Natural killer cell (primary cell): ENCODE measurements around the gene AOX1. TPM values are rescaled to one million over a fixed set of nuclear protein-coding genes. Genes with fewer than 3 reads are reported as not detected.

Experiments used
- ATAC-seq, 3 donors: fragments of 150-1000 bp in 2 of 3; fragments of 200-7000 bp in 1 of 3; cut with Tn5 transposase; 1 replicate in 1 of 3; 2 replicates in 2 of 3; pipeline ENCODE4 v1.10.0; 2021; ENCODE audit warnings: mild to moderate bottlenecking in 2 of 3, moderate library complexity in 2 of 3
- DNase-seq, 2 donors: peaks; one replicate each; pipeline versions ENCODE4 v3.0.0 to v3.0.0-alpha.2; 2013 to 2021; ENCODE audit warnings: mixed read lengths in 1 of 2
- H3K27ac ChIP-seq: one replicate; pipeline ENCODE4 v1.5.1; 2013; ENCODE audit warnings: mild to moderate bottlenecking, low read length
- H3K27me3 ChIP-seq: one replicate; pipeline ENCODE4 v1.6.1; 2013; ENCODE audit warnings: low read length; ENCODE audit not compliant: control insufficient read depth, insufficient read depth
- H3K36me3 ChIP-seq: one replicate; pipeline ENCODE4 v1.6.1; 2013; ENCODE audit warnings: low read length; ENCODE audit not compliant: control insufficient read depth, insufficient read depth
- H3K4me1 ChIP-seq: one replicate; pipeline ENCODE4 v1.6.1; 2013; ENCODE audit warnings: low read length; ENCODE audit not compliant: control insufficient read depth, insufficient read depth
- H3K4me3 ChIP-seq: one replicate; pipeline ENCODE4 v1.5.1; 2013; ENCODE audit warnings: low read length
- H3K9me3 ChIP-seq: one replicate; pipeline ENCODE4 v1.6.1; 2013; ENCODE audit warnings: low read length; ENCODE audit not compliant: control insufficient read depth, insufficient read depth
- H3K27ac Mint-ChIP-seq, 2 donors: one replicate each; pipeline ENCODE4 v1.8.0; 2022; ENCODE audit warnings: mild to moderate bottlenecking in 2 of 2, mixed read lengths in 2 of 2, moderate library complexity in 1 of 2
- H3K27me3 Mint-ChIP-seq, 2 donors: one replicate each; pipeline ENCODE4 v1.8.0; 2022; ENCODE audit warnings: low read depth in 2 of 2, mixed read lengths in 2 of 2
- H3K36me3 Mint-ChIP-seq: one replicate; pipeline ENCODE4 v1.8.0; 2022; ENCODE audit warnings: mixed read lengths
- H3K4me1 Mint-ChIP-seq, 2 donors: one replicate each; pipeline ENCODE4 v1.8.0; 2022; ENCODE audit warnings: mixed read lengths in 2 of 2
- H3K4me3 Mint-ChIP-seq: one replicate; pipeline ENCODE4 v1.8.0; 2022; ENCODE audit warnings: mild to moderate bottlenecking, moderate library complexity, mixed read lengths
- H3K9me3 Mint-ChIP-seq, 2 donors: one replicate each; pipeline ENCODE4 v1.8.0; 2022; ENCODE audit warnings: mixed read lengths in 2 of 2
- CTCF ChIP-seq: fragments of 200-600 bp; IDR thresholded peaks from one replicate; pipeline ENCODE4 v1.8.0; 2022; ENCODE audit warnings: antibody characterized with exemption
- WGBS: methylation state at CpG from one replicate; pipeline ENCODE4 v1.1.7; 2013; ENCODE audit warnings: missing lambda C conversion rate; ENCODE audit not compliant: insufficient coverage; 5-methylcytosine and 5-hydroxymethylcytosine counted together
- intact Hi-C: fragments of 100-400 bp; cut with micrococcal nuclease; formaldehyde crosslinking; loops from one replicate; pipeline ENCODE4 v1.14.2; 2022
- total RNA-seq, 4 donors: library from RNA; stranded (reverse); fragments of 120-200 nt in 1 of 4; gene quantifications; one replicate each; pipeline versions ENCODE4 v1.2.3 to v1.2.4, GENCODE V29; 2013 to 2022

Gene AOX1
- total RNA-seq, 3 donors from 2014 or later (not counting 1 experiment from before 2014, with no cell fraction given), result not detected

GRCh38 chr2:200662727-200663126 lies 76.9 kb downstream of the AOX1 start:
- peaks cover 0 to 7% of the 10 kb centered on the region in 2 donors for H3K27me3 Mint-ChIP-seq
- Histone ChIP-seq H3K27ac (no peak overlapping the region), H3K9me3 (no peaks in the 10 kb centered on the region), H3K36me3 (no peaks in the 10 kb centered on the region), H3K27me3 (no peaks in the 10 kb centered on the region), H3K4me1 (no peaks in the 10 kb centered on the region), H3K4me3 (no peak overlapping the region)
- no peaks in the 10 kb centered on the region for H3K9me3 Mint-ChIP-seq
- H3K36me3 Mint-ChIP-seq, result no peaks in the 10 kb centered on the region
- H3K4me1 Mint-ChIP-seq, result no peaks in the 10 kb centered on the region
- H3K4me3 Mint-ChIP-seq, result no peak overlapping the region
- WGBS, result 94% methylated on average over 7 of the region's 7 CpGs
- no peak overlapping the region for H3K27ac Mint-ChIP-seq
- no peak for DNase-seq
- TF ChIP-seq CTCF, result no peak
- intact Hi-C loops, result no loop called here
- no peak for ATAC-seq

GRCh38 chr2:200664770-200665494 lies 79.1 kb downstream of the AOX1 start:
- no peaks in the 10 kb centered on the region for H3K27me3 ChIP-seq
- intact Hi-C loops, result no loop called here
- H3K4me3 ChIP-seq, result no peak overlapping the region
- no peaks in the 10 kb centered on the region for H3K4me1 Mint-ChIP-seq
- H3K4me3 Mint-ChIP-seq, result no peak overlapping the region
- no peak overlapping the region for H3K27ac ChIP-seq
- peaks cover 0 to 7% of the 10 kb centered on the region in 2 donors for H3K27me3 Mint-ChIP-seq
- H3K36me3 ChIP-seq, result no peaks in the 10 kb centered on the region
- no peak for TF ChIP-seq CTCF
- no peaks in the 10 kb centered on the region for H3K9me3 Mint-ChIP-seq
- no peaks in the 10 kb centered on the region for H3K36me3 Mint-ChIP-seq
- no peaks in the 10 kb centered on the region for H3K9me3 ChIP-seq
- H3K27ac Mint-ChIP-seq, result no peak overlapping the region
- 89% methylated on average over 3 of the region's 6 CpGs for WGBS
- DNase-seq (no peak), ATAC-seq (no peak)
- H3K4me1 ChIP-seq, result no peaks in the 10 kb centered on the region

- H3K36me3 Mint-ChIP-seq, result no peaks in the 10 kb centered on the region
- peaks cover 0 to 10% of the 10 kb centered on the region in 2 donors for H3K27me3 Mint-ChIP-seq
- DNase-seq (no peak), ATAC-seq (no peak)
- no peak overlapping the region for H3K4me3 ChIP-seq
- H3K9me3 ChIP-seq, result no peaks in the 10 kb centered on the region
- WGBS, result 87% methylated on average over 2 of the region's 2 CpGs
- H3K4me3 Mint-ChIP-seq, result no peak overlapping the region
- H3K27ac Mint-ChIP-seq, result no peak overlapping the region
- H3K36me3 ChIP-seq, result no peaks in the 10 kb centered on the region
- intact Hi-C loops, result no loop called here
- H3K4me1 Mint-ChIP-seq, result no peaks in the 10 kb centered on the region
- TF ChIP-seq CTCF, result no peak
- H3K9me3 Mint-ChIP-seq, result no peaks in the 10 kb centered on the region
- no peak overlapping the region for H3K27ac ChIP-seq
- H3K4me1 ChIP-seq, result no peaks in the 10 kb centered on the region
- H3K27me3 ChIP-seq, result no peaks in the 10 kb centered on the region
Measured at GRCh38 chr2:200665626-200666453, 80.0 kb downstream of the AOX1 start.
